Measurements from ENCODE around the gene ZXDC. TPM values are rescaled to one million over a fixed set of nuclear protein-coding genes. Genes with fewer than 3 reads are reported as not detected.

Gene ZXDC
- total RNA-seq, 1 experiment from 2014 or later, result 61.1 TPM

DNA sequence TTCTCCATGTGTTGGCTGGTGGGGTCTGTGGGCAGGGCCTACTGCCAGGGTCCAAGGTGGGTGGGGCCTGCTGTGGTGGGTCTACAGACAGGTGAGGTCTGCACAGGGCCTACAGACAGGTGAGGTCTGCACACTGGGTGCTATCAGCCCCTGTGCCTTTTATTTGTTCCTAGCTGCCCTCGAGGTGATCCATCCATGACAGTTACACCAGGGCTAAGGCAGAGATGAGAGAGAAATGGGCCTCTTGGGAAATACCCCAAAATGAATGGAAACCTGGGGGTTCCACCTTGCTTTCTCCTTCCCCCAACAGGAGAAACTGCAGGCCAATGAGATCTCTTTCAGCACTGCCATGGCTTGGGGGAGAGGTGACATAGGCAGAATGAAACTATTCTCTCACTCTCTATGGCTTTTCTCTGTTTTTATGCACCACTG is 44.6 kb downstream of the ZXDC start:
- H3K4me3 ChIP-seq (ENCODE audit: low read depth, low read length, poor library complexity, severe bottlenecking), result no peak overlapping the region
- H3K4me1 ChIP-seq (ENCODE audit: insufficient read depth, low read length, poor library complexity, severe bottlenecking), result peaks cover 11% of the 10 kb centered on the region
- peaks cover 1% of the 10 kb centered on the region for H3K36me3 ChIP-seq (ENCODE audit: insufficient read depth, low read length, poor library complexity, severe bottlenecking)
- POLR2A ChIA-PET (ENCODE audit: low non-redundant PET), result no interaction called here
- BruUV-seq (replicated peaks), result no TSS peak
- CTCF ChIA-PET, result interaction anchor here (0.6 kb wide), 1 partner anchor 36 kb away, joined by 3 read pairs; no protein-coding TSS in a partner anchor
- no peak for DNase-seq (ENCODE audit: low spot score)
- H3K9me3 ChIP-seq (ENCODE audit: low read depth, low read length, poor library complexity, severe bottlenecking), result peaks cover 6% of the 10 kb centered on the region
- H3K27me3 ChIP-seq (replicated peaks; ENCODE audit: insufficient read depth, low read depth, low read length, poor library complexity), result no peaks in the 10 kb centered on the region
- no peak overlapping the region for H3K27ac ChIP-seq (ENCODE audit: low read depth, low read length, poor library complexity, severe bottlenecking)
- TF ChIP-seq, protein P1, sequence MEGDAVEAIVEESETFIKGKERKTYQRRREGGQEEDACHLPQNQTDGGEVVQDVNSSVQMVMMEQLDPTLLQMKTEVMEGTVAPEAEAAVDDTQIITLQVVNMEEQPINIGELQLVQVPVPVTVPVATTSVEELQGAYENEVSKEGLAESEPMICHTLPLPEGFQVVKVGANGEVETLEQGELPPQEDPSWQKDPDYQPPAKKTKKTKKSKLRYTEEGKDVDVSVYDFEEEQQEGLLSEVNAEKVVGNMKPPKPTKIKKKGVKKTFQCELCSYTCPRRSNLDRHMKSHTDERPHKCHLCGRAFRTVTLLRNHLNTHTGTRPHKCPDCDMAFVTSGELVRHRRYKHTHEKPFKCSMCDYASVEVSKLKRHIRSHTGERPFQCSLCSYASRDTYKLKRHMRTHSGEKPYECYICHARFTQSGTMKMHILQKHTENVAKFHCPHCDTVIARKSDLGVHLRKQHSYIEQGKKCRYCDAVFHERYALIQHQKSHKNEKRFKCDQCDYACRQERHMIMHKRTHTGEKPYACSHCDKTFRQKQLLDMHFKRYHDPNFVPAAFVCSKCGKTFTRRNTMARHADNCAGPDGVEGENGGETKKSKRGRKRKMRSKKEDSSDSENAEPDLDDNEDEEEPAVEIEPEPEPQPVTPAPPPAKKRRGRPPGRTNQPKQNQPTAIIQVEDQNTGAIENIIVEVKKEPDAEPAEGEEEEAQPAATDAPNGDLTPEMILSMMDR (conservative IDR thresholded peaks at IDR 0.05; ENCODE audit: low read depth, low read length), result no peak
- no peak for TF ChIP-seq EZH2 (IDR thresholded peaks at IDR 0.05; ENCODE audit: borderline replicate concordance, low read depth, low read length, poor library complexity, severe bottlenecking)
- intact Hi-C loops (cut with micrococcal nuclease; ENCODE audit: unreplicated experiment), result no loop called here

DNA sequence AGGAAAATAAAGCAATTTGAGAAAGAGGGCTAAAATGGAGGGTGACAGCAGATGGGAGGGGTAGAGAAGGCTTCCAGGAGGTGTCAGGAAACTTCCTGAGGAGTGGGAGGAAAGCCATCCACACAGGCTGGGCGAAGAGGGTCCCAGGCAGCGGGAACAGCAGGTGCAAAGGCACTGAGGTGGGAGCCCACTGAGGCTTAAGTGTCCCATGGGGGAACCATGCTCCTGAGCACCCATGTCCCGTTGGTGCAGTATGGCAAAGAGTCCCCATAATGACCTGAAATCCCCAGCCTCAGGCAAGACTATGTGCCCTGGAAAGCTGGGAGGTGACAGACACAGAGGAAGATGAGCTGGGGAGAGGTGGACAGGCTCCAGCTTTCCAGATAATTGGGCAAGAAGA is 50.9 kb downstream of the ZXDC start:
- no peak overlapping the region for H3K4me3 ChIP-seq (ENCODE audit: low read depth, low read length, poor library complexity, severe bottlenecking)
- no peak overlapping the region for H3K27ac ChIP-seq (ENCODE audit: low read depth, low read length, poor library complexity, severe bottlenecking)
- CTCF ChIA-PET, result no interaction called here
- POLR2A ChIA-PET (ENCODE audit: low non-redundant PET), result no interaction called here
- no peak for DNase-seq (ENCODE audit: low spot score)
- H3K36me3 ChIP-seq (ENCODE audit: insufficient read depth, low read length, poor library complexity, severe bottlenecking), result no peaks in the 10 kb centered on the region
- peaks cover 11% of the 10 kb centered on the region for H3K9me3 ChIP-seq (ENCODE audit: low read depth, low read length, poor library complexity, severe bottlenecking)
- intact Hi-C loops (cut with micrococcal nuclease; ENCODE audit: unreplicated experiment), result no loop called here
- no peaks in the 10 kb centered on the region for H3K4me1 ChIP-seq (ENCODE audit: insufficient read depth, low read length, poor library complexity, severe bottlenecking)
- TF ChIP-seq, protein P1 (conservative IDR thresholded peaks at IDR 0.05; ENCODE audit: low read depth, low read length), result no peak
- TF ChIP-seq EZH2 (IDR thresholded peaks at IDR 0.05; ENCODE audit: borderline replicate concordance, low read depth, low read length, poor library complexity, severe bottlenecking), result no peak
- no TSS peak for BruUV-seq (replicated peaks)
- H3K27me3 ChIP-seq (replicated peaks; ENCODE audit: insufficient read depth, low read depth, low read length, poor library complexity), result no peaks in the 10 kb centered on the region

DNA sequence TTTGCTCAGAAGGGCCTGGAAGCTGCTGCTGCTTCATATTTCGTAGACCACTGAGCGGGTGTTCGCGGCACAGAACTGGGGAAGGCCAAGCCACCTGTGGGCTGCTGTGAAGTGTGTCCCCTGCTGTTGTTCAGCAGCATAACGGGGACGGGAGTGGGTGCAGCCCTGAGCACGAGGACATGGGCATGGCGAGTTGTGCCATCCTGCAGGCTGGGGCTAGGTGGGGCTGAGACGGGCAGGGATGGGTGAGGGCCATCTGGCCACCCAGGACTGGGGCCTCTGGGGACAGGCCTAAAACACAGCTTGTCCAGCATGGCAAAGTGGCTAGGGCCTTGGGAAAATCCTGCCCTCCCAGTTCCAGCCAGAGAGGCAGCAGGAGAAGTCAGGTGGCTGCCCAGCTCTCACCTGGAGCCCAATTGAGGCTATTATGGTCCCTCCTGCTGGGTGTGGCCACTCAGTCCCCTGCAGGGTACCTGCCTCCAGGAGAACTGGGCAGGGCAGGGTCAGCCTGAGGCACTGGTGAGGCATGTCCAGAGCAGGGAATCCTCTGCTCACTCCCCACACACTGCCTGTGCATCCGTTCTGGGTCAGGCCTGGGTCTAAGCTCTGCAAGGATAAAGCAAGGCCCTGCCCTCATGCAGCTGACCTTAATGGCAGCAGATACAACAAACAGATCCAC is 51.5 kb downstream of the ZXDC start:
- intact Hi-C loops (cut with micrococcal nuclease; ENCODE audit: unreplicated experiment), result no loop called here
- Histone ChIP-seq H3K4me1 (ENCODE audit: insufficient read depth, low read length, poor library complexity, severe bottlenecking) (no peaks in the 10 kb centered on the region), H3K27ac (ENCODE audit: low read depth, low read length, poor library complexity, severe bottlenecking) (no peak overlapping the region), H3K9me3 (ENCODE audit: low read depth, low read length, poor library complexity, severe bottlenecking) (peaks cover 11% of the 10 kb centered on the region), H3K4me3 (ENCODE audit: low read depth, low read length, poor library complexity, severe bottlenecking) (no peak overlapping the region), H3K36me3 (ENCODE audit: insufficient read depth, low read length, poor library complexity, severe bottlenecking) (no peaks in the 10 kb centered on the region), H3K27me3 (replicated peaks; ENCODE audit: insufficient read depth, low read depth, low read length, poor library complexity) (no peaks in the 10 kb centered on the region)
- no peak for TF ChIP-seq EZH2 (IDR thresholded peaks at IDR 0.05; ENCODE audit: borderline replicate concordance, low read depth, low read length, poor library complexity, severe bottlenecking)
- TF ChIP-seq, protein P1 (conservative IDR thresholded peaks at IDR 0.05; ENCODE audit: low read depth, low read length), result no peak
- CTCF ChIA-PET, result no interaction called here
- POLR2A ChIA-PET (ENCODE audit: low non-redundant PET), result no interaction called here
- DNase-seq (ENCODE audit: low spot score), result no peak
- BruUV-seq (replicated peaks), result no TSS peak
